Measurements from ENCODE around the gene HDDC2.

The HDDC2 gene

DNA sequence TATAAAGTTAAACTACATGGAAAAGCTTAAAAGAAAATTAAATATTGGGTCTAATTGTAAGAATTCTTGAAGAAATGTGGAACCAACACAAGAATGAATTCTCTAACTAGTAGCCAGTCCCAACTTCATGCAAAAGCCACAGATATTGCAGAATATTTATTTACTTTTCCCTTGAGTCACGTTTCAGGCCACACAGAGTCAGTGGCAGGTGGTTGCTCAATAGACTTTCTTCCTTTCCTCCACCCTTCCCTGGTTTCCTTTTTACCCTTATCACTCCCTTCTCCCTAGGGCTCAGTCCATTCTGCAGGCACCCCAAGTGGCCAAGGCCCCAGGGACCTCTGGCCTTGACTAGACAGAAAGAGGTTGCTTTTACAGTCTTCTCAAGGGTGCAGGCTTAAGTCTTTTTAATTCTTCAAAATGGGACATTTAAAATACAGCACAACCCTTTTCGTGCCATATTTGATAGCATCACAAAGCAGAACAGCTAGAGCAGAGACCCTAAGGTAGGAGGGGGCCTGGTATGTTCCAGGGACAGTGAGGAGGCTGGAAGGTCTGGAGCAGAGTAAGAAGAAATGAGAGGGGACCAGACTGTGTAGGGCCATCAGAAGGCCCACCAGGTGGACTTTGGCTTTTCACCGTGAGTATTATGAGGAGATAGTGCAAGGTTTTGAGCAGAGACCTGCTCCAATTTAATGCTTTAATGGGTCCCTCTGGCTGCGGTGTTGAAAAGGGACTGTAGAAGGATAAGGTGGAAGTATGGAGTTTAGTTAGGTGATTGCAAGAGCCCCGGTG is 65.0 kb downstream of the HDDC2 start:
- no peak for DNase-seq (ENCODE audit: low read depth, low spot score)

DNA sequence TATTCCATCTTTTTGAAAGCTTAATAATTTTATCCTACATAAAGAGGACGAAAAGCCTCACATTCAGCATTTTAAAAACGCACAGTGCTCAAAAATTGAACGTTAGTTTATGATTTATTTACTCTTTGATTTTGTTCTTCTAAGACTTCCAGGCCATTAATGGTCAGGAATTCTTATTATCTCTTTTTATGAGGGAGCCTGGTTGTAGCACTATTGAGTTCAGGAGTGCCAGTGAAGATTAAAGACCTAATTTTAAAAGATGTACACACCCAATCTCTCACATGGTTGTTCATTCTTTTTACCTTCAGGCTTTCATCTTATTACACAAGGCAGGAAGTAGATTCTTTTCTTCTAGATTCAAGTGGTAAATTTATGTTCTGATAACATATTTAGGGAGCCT is 68.6 kb downstream of the HDDC2 start:
- no peak for DNase-seq (ENCODE audit: low read depth, low spot score)

DNA sequence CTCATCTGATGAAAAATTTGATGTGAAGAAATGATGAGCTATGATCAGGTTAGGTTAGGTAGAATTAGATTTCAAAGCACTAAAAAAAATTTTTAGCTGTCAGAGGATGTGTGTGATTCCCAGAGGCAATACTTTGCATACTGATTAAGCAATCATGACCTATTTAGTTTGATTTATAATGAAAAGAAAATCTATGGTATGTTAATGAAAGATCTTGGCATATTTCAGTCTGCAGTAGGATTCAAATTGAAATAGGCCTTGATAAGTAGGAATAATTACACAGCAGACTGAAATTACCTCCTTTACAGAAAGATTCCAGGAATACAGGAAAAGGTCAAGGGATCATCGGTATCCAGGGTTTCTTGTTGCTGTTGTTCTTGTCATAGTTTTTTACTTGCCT is 69.3 kb downstream of the HDDC2 start:
- DNase-seq (ENCODE audit: low read depth, low spot score), result no peak

DNA sequence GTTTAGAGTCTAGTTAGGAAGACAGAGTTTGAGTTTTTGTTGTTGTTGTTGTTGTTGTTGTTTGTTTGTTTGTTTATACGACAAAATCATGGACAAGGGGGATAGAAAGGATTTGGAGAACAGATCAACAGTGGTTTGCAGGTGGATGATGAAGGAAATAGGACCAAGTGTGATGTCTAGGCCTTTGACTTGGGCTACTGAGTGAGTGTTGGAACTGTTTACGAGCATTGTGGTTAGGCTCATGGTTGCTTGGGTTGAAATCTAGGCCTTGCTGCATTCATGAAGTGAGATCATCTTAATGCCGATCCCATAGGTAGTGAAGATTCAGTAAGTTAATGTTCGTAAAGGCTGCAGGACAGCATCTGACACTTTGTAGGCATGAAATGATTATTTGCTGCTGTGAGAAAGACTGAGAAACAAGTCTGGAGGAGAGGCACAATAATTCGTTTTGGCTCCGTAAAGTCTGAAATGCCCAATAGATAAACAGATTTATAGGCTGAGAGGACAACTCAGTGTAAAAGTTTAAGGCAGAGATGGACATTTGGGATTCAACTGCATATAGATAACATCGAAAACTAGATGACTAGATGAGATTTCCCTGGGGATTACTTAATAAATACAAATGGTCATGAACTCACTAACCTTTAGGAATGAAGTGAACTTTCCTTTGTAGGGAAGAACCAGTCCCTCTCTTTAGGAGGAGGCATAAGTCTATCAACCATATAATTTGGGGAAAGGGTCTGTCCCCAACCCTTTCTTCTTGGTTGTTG is 70.0 kb downstream of the HDDC2 start:
- no peak for DNase-seq (ENCODE audit: low read depth, low spot score)

DNA sequence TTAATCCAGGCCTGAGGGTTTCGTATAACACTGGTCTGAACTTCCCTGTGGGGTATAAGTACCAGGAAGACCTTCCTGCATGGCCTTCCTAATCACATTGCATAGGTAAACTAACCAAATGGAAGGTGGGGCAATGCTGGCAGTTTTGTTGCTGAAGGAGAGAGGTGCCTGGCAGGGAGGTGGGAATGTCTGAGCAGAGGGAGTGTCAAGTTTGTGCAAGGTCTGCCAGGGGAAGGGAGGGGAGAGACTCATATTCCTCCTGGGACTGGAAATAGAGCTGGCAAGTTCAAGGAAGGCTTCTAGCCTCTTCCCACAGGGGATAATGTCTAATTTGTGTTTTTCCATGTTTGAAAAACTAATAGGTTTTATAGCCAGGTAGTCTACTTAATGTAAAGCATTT is 70.6 kb downstream of the HDDC2 start:
- DNase-seq (ENCODE audit: low read depth, low spot score), result no peak

- DNase-seq (ENCODE audit: low read depth, low spot score), result no peak
These were observed 71.1 kb downstream of the HDDC2 start for GRCh38 chr6:125230674-125231073.

DNA sequence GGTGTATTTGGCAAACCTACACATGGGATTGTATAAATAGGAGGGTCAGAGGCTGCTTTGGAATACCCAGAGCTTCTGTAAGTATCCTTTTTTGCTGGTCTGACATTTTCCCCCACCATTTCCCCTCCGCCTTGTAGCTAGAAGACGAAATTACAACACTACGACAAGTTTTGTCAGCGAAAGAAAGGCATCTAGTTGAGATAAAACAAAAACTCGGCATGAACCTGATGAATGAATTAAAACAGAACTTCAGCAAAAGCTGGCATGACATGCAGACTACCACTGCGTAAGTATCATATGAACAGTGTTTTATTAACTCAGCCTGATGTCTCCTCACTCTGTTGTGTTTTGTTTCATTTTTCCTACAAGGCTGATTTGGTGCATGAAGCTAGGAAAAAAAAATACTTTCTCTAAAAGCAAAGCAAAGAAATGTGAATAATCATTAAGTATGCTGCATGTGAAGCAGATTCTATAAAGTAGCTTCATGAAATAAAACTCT is 72.7 kb downstream of the HDDC2 start:
- no peak for DNase-seq (ENCODE audit: low read depth, low spot score)

- no peak for DNase-seq (ENCODE audit: low read depth, low spot score)
These were observed 74.5 kb downstream of the HDDC2 start for GRCh38 chr6:125227244-125227643.
